Epithelial cell of prostate (primary cell): ENCODE results near the gene MRPL12.
A peak's percentile ranks its signal among the peaks of the same experiment; 100 is the strongest.

ENCODE experiments used
- DNase-seq: peaks from one replicate; pipeline ENCODE4 v3.0.0-alpha.2; 2011; ENCODE audit warnings: low read depth, low spot score
- H3K27ac ChIP-seq: fragments of 450-650 bp; 2 replicates; pipeline ENCODE4 v1.5.1; 2017; ENCODE audit warnings: mild to moderate bottlenecking

The MRPL12 gene

DNA sequence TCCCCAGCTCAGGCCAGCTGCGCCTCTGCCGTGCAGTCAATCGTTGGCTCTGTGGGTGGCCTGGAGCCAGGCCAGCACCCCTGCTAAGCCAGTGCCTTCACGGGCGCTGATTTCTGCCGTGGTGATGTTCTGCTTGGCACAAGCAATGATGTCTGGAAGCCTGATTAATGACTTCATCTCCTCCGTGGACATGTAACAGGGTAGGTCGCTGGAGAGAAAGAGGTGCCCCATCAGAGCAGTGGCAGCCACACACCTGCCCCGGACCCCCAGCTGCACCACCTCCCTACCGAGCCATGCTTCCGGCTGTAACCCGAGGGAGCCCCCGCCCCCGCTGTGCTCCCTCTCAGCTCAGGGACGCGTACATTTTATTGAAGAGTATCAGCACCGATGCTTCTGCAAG lies 21.5 kb upstream of the MRPL12 start:
- H3K27ac ChIP-seq = no peak overlapping the region
- no peak for DNase-seq

DNA sequence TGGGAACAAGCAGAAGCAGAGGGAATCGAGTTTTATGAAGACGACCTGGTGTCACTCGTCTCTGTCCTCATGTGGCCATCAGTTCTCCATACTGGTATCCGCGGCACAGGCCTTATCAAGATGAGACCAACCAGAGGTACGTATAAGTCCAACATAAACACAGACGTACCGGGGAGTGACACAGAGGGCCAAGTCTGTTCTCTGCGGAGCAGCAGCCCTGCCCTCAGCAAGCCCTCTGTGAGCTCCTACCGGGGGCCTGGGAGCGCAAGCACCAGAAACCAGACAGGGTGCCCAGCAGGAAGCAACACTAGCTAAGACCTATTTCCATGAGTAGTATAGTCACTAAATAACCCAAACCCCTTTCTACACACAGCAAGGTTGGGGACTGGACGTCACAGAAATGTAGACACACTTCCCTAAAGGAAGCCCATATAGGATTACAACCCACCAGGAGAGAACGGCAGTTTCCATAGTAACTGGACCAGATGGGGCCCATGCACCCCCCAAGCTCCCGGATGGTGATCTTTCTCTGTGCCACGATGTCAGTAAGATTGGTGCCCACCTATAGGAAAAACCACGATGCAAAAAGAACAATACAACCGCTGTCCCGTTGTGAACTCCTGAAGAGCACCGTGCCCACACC lies 20.5 kb upstream of the MRPL12 start:
- DNase-seq = no peak

DNA sequence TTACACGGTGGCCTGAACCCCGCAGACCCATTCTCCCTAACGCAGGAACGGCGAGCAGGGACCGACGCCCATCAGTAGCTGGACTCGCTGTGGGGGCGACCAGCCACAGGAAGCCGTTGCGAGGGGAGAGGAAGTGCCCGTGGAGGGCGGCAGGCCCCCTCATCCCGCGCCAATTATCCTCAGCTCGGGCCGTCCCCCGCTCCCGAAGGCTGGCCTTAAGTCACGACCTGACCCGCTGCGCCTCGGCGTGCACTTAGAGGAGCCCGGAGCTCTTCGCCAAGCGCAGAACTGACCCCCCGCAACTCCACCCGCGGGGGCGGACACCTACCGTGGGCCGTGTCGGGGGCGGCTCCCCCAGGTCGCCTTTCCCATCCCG lies 20.0 kb upstream of the MRPL12 start:
- H3K27ac ChIP-seq = peak overlapping the region; percentile 98
- DNase-seq = no peak

More for the DNA sequence above, 20.5 kb upstream of the MRPL12 start:
- peak overlapping the region; percentile 98 for H3K27ac ChIP-seq

DNA sequence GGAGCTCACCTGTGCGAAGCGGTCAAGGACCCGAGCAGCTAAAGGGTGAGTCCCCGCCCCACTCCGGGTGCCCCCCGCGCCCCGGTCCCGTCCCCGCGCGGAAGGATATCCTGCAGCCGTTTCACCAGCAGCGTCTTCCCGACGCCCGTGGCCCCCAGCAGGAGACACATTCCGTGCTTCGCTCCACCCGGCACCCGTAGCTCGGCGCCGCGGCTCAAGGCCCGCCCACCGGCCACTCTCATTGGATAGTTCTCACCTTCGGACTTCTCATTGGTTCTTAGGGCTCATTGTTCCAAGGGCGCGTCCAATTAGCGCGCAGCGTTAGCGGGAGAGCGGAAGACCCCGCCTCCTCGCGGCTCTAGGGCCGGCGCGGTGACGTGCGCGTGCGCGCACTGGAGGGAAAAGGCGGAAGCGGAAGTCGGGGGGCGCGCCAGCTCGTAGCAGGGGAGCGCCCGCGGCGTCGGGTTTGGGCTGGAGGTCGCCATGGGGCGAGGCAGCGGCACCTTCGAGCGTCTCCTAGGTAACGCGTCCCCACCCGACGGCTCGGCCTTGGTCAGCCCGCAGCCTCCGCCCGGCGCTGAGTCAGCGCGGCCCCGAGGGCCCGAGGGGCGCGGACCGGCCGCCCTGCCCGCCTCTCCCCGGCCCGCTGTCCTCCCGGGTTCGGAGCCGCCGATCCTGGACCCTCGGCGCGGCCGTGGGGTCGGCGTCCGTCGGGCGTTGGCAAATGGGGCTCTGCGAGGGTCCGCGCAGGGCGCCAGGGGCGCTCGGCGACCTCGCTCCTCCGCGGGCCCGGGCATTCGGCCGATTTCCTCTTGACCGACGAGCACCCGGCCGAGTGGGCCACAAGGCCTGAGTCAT lies 19.4 kb upstream of the MRPL12 start, which contains the start of the genes ARL16 and HGS:
Gene ARL16, minus strand, starts transcription at position 214 of the 858 bp plus-strand sequence. Its CDS starts 44 bp downstream, at position 170.
Gene HGS, plus strand, starts transcription at position 428 of the 858 bp plus-strand sequence. Its CDS starts 56 bp downstream, at position 484.
- DNase-seq = peak; percentile 93
- peak within 1 kb of the TSS; percentile 98 for H3K27ac ChIP-seq

DNA sequence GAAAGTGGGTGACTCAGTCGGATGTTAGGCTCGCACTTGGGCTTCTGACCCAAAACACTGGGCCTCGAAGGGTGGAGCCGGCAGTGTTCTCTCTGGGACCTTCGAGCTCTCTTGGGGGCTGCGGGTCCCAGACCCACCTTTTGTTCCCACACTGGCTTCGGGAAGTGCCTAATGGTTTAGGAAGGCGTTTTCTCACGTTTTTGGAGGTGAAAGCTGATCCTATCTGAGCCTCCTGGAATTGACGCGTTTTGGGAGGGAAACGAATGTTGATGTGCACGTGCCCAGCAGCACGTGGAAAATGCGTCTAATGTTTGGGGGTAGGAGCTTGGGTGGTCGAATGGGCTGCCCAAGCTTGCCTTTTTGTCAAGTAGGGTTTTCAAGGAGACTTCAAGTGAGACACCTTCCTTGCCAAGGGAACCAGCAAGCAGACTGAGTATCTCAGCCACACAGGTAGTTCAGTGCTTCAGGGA lies 18.7 kb upstream of the MRPL12 start:
- peak overlapping the region; percentile 98 for H3K27ac ChIP-seq
- DNase-seq = peak; percentile 34

DNA sequence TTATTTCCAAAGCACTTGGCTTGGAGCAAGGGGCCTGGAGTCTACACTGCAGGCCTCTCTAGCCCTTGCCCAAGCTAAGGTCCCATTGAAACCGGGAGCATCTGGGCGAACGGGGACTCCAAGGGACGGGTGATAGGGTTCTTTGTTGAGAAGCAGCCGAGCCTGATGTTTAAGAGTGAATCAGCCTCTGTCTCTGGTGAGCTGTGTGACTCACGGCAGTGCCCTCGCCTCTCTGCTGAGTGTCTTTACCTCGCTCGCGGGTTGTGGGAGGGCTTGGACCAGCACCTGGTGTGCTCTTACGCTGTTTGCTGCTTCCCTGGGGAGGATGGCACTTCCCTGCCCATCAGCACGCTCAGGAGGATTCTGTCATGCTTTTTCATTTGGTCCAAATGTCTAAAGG lies 18.1 kb upstream of the MRPL12 start:
- DNase-seq = peak; percentile 63
- H3K27ac ChIP-seq = peak overlapping the region; percentile 98

DNA sequence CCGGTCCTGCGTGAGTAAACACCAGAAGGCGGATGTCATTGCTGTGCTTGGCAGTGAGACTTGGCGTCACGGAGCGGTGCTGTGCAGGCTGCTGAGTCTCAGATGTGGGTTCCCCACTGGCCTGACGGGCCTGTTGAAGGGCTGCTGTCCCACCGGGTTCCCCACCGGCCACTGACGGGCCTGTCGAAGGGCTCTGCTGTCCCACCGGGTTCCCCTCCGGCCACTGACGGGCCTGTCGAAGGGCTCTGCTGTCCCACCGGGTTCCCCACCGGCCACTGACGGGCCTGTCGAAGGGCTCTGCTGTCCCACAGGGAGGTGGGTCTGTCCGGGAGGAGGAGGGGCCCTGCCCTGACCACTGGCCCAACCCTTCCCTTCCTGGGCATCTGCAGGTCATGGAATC lies 16.6 kb upstream of the MRPL12 start:
- DNase-seq = no peak

DNA sequence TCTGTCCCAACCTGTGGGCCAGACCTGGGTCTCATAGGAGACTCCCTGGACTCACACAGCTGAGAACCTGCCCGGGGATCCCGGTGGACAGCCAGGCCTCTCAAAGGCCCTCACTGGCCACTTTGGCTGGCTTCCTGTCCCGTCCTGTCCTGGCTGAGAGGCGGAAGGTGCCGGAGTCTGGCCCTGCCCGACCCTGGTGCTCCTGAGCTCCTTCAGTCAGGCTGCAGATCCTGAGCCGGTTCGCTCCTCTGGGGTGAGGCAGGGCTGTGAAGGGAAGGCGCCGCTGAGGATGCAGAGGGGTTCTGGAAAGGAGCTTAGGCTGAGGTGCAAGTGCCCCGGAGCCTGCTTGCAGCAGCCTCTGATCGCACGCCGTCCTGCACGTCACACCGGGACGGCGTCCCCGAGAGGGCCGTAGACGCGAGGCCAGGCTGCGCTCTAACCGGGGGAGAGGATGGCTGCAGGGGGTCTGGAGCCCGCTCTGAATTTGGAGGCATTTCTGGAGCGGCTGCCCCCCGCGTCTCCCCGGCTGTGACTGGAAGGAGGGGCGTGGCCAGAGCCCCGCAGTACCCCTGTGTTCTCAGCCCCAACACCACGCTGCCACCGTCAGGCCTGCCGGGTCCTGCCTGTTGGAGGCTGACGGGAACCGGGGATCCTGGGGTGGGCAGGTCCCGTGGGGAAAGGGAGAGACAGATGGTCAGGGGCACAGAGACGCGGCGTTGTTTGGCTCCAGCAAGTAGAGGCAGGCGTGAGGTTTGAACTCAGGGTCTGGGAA lies 15.2 kb upstream of the MRPL12 start:
- H3K27ac ChIP-seq = no peak overlapping the region
- DNase-seq = no peak

More for the DNA sequence above, 16.6 kb upstream of the MRPL12 start:
- H3K27ac ChIP-seq = no peak overlapping the region

DNA sequence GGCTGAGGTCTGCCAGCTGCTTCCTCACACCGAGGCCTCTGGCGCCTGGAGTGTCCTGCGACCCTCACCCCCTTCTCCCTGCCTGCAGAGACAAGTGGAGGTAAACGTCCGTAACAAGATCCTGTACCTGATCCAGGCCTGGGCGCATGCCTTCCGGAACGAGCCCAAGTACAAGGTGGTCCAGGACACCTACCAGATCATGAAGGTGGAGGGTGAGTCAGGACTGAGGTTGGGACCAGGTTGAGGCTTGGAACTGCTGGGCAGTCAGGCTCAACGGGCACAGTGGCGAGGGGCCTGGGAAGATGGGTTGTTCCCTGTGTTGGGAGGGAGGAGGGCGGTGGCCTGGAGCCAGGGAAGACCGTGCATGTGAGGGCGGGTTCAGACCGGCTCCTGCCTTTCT lies 14.6 kb upstream of the MRPL12 start:
- no peak for DNase-seq
- H3K27ac ChIP-seq = no peak overlapping the region

DNA sequence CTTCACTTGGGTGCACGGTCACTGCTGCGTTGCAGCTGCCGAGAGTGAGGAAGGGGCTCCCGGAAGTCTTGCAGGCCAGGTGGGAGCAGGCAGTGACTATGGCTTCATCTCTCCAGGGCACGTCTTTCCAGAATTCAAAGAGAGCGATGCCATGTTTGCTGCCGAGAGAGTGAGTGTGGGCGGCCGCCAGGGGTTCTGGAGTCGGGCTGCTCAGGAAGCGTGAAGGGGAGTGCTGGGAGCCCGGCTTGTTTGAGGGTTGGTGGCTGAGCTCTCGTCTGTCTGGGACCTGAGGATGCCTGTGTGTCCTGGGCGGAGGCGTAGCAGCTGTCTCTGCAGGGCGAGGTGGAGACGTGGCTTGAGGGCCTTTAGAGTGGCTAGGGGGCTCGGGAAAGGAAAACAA lies 13.1 kb upstream of the MRPL12 start:
- no peak for DNase-seq
- H3K27ac ChIP-seq = no peak overlapping the region

DNA sequence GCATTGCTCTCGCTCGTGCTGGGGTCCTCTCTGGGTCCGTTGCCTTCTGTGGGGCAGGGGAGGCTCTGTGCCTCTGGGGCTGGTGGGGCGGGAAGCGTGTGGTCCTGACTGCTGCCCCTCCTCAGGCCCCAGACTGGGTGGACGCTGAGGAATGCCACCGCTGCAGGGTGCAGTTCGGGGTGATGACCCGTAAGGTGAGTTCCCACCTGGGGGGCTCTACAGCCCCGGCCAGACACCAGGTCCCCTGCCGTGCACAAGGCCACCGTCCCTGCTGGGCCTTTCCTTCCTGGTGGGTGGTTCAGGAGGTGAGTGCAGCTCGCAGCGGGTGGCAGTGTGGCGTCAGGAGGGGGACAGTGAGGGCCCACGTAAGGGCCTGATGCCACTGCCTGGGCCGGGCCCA lies 12.6 kb upstream of the MRPL12 start:
- DNase-seq = no peak
- H3K27ac ChIP-seq = no peak overlapping the region

DNA sequence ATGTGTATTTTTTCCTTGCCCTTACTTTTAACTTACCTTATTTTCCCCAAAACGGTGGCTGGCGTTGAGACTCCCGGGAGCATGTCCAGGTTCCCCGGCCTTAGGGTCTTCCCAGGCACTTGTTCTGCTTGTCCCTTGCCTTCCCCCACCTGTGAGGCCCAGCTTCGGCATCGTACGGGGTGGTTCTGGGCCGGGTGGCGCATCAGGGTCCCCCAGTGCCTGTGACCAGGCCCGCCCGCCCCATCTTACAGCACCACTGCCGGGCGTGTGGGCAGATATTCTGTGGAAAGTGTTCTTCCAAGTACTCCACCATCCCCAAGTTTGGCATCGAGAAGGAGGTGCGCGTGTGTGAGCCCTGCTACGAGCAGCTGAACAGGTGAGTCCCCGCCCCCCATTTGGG lies 12.0 kb upstream of the MRPL12 start:
- no peak overlapping the region for H3K27ac ChIP-seq
- DNase-seq = no peak

DNA sequence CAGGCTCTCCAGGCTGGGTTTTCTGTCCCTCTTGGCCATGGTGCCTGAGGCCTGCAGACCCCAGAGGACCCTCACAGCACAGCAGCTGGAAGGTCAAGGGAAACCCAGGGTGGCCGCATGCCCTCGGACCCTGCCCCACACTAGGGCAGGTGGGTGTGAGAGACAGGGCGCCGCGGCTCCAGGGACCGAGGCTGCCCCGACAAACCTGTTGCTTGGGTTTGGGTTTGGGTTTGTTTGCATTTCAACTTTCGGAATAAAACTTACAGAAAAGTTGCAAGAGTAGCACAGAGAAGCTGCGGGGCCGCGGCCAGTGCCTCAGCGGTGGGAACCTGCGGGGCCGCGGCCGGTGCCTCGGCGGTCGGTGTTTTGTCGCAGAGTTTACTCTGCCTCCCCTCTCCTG lies 11.6 kb upstream of the MRPL12 start:
- H3K27ac ChIP-seq = no peak overlapping the region
- DNase-seq = no peak

DNA sequence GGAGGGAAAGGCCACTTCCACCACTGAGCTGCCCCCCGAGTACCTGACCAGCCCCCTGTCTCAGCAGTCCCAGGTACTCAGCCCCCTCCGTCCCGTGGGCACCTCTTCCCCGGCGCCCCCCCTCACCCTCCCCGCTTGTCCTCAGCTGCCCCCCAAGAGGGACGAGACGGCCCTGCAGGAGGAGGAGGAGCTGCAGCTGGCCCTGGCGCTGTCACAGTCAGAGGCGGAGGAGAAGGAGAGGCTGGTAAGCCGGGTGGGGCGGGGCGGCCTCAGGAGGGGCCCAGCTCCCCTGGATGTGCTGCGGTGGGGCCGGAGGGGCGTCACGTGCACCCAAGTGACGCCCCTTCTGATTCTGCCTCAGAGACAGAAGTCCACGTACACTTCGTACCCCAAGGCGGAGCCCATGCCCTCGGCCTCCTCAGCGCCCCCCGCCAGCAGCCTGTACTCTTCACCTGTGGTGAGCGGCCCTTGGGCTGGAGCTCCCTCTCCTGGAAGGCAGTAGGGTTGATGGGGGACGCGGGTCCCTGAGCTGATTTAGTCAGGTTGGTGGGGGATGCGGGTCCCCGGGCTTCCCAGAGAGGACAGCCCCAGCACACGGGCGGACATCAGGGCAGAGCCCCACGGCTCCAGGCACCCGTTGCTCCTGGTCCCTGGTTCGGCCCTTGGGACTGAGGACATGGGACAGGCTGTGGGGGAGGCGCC lies 9.5 kb upstream of the MRPL12 start:
- no peak overlapping the region for H3K27ac ChIP-seq
- no peak for DNase-seq

DNA sequence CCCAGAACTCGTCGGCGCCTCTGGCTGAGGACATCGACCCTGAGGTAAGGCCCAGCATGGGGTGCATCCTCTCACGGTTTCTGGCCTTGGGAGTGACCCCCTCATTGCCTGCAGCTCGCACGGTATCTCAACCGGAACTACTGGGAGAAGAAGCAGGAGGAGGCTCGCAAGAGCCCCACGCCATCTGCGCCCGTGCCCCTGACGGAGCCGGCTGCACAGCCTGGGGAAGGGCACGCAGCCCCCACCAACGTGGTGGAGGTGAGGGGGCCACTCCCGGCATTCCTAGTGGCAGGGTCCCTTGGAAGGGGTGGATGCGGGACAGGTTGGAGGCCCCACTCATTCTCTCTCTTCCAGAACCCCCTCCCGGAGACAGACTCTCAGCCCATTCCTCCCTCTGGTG lies 8.4 kb upstream of the MRPL12 start:
- DNase-seq = no peak

DNA sequence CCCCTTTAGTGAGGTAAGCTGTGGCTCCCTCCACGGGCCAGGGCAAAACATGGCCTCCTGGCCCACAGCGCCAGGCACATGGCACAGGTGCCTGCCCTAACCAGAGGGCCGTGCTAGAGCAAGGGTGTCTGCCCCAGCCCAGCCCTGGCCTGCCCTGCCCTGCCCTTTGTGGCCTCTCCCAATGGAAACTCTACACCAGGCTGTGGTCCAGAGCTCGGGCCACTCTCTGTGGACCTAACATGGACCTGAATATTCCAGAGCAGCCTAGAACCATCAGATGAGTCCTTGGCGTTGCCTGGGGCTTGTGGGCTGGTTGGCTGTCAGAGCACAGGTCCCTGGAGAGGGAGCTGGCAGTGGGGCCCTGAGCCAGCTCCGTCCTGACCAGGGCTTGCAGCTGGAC lies 8.0 kb upstream of the MRPL12 start:
- H3K27ac ChIP-seq = no peak overlapping the region
- no peak for DNase-seq

More for the DNA sequence above, 8.4 kb upstream of the MRPL12 start:
- H3K27ac ChIP-seq = no peak overlapping the region

DNA sequence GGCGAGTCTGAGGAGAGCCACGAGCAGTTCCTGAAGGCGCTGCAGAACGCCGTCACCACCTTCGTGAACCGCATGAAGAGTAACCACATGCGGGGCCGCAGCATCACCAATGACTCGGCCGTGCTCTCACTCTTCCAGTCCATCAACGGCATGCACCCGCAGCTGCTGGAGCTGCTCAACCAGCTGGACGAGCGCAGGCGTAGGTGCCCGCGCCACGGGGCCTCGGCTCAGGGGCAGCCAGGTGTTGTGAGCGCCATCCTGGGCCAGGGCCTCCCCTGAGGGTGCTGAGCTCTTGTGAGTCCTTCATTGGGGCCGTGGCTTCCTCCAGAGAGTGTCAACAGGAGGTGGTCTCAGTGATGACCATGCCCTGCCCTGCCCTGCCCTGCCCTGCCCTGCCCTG lies 7.4 kb upstream of the MRPL12 start:
- no peak for DNase-seq
- H3K27ac ChIP-seq = no peak overlapping the region

DNA sequence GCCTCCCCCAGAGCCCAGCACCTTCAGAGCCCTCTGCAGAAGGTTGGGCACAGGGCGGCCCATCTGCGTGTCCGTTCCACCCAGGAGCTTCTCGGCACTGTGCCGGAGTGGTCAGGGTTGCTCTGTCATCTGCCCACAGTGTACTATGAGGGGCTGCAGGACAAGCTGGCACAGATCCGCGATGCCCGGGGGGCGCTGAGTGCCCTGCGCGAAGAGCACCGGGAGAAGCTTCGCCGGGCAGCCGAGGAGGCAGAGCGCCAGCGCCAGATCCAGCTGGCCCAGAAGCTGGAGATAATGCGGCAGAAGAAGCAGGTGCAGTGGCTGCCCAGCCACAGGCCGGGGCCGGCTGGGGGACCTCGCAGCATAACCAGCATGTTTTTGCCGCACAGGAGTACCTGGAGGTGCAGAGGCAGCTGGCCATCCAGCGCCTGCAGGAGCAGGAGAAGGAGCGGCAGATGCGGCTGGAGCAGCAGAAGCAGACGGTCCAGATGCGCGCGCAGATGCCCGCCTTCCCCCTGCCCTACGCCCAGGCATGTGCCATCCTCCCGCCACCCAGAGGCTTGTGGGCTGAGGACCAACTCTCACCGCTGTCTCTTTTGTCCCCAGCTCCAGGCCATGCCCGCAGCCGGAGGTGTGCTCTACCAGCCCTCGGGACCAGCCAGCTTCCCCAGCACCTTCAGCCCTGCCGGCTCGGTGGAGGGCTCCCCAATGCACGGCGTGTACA lies 6.8 kb upstream of the MRPL12 start:
- H3K27ac ChIP-seq = no peak overlapping the region
- no peak for DNase-seq

DNA sequence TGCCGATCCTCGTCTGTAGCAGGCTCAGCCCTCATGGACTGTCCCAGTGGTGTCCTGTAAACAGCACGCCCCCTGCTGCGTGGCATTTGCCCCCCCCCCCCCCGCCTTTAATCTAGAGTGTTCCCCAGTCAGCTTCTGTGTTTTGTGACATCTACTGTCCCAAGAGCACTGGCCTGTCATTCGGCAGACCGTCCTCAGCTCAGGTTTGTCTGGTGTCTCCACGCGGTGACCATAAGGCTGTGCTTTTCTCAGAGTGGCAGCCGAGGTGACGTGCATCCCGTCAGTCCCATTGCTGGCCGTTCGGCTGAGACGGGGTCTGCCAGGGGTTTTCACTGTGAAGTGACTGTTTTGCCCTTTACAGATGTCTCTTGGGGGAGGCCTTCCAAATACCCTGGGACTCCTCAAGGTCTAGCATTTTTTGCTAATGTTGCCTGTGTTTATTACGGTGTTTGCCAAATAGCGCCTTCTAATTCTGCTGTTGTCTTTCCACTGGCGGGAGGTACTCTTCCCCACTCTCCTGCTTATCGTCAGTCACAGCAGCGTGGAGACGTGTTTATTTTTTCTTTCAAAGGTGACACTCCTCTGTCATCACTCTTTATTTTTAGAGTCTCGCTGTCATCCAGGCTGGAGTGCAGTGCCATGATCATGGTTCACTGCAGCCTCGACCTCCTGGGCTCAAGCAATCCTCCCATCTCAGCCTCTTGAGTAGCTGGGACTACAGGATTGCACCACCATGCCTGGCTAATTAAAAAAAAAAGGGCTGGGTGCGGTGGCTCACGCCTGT lies 5.7 kb upstream of the MRPL12 start:
- no peak overlapping the region for H3K27ac ChIP-seq
- DNase-seq = no peak
